Stimulated activated CD4-positive, alpha-beta T cell treated with anti-CD3 and anti-CD28 coated beads, TNF-alpha, amount 100 ng/mL, for 4 hours (primary cell): Measurements from ENCODE around the gene RIMOC1.
A peak's percentile ranks its signal among the peaks of the same experiment; 100 is the strongest.
"Not testable (repeated sequence)": the region's sequence is repeated elsewhere in the genome, so short reads cannot be mapped to it uniquely, and the experiment has no call there.

Experiments
- DNase-seq, 3 experiments: peaks; one replicate each; pipeline ENCODE4 v3.0.0-alpha.2; 2020; ENCODE audit warnings: low read depth in 3 of 3

Gene RIMOC1

DNA sequence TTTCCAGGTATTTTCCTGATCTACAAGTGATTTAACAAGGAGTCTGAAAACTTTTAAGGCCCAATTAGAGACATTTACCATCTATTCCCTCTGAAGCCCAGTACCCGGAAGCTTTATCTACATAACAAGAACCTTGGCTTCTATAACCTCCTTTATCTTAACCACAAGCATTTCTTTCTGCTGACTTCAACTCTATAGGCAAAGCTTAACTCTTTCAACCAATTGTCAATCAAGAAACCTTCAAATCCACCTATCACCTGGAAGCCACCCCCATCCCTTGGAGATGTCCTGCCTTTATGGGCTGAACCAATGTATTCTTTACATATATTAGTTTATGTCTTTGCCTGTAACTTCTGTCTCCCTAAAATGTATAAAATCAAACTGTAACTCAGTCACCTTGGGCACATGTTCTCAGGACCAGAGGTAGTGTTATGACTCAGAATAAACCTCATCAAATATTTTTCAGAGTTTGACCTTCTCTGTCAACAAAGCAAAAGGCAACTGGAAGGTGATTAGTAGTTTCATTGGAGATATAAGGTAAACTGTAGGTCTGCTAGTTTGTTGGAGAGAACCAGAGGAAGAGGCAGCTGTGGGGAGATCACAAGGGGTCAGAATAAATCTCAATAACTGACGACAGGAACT, 13.0 kb upstream of the RIMOC1 start:
- no peak for DNase-seq

DNA sequence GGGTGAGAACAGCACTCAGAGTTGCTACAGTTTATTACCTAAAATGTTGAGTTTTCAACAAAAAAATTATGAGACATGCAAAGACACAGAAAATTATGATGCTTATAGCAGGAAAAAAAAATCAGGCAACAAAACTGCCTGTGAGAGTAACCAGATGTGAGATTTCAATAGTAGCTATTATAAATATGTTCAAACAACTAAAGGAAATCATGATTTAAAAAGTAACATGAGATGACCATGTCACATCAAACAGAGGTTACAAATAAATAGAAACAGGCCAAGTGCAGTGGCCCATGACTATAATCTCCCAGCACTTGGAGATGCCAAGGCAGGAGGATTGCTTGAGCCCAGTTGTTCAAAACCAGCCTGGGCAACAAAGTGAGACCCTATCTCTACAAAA, 12.1 kb upstream of the RIMOC1 start:
- DNase-seq: no peak

- no peak for DNase-seq
These were observed 10.9 kb upstream of the RIMOC1 start for GRCh38 chr5:41893074-41893851.

DNA sequence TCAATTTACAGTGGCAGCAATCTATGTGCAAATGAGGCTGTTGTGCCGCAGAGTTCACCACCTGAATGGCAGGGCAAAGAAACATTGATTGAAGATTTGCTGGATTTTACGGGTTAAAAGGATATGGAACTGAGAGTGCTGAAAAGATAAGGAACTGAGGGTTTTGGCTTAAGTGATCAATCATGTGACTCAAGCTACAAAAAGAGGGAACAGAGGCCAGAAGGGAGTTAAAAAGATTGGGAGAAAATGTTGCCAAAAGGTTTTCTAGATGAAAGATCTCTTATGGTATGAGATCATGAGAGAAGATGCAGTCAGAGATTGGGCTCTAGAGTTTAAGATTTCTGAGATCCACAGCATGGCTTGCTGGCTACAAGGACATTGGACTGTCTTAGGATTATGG, 7.9 kb upstream of the RIMOC1 start:
- DNase-seq: no peak

DNA sequence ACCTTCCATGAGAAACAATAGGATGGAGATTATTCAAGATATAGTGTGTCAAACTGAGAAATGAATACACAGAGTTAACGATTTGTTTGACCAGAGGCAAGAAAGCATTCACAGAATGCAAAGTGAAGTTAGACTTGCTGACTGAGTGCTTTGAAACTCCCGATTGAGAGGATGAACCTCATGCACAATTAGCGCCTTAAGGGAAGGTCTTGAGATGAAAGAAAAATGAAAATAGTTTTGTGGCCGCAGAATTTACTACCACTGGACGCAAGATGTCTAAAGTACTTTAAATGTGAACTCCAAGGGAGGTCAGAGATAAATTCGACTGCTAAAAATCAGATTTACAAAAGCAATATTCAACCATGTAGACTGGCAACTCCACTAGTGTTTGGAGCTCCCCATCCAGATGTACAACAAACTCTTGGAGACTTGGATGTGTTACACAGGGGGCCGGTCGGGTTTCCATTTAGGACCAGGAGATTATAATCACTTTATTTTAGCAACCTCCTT, 707 bp upstream of the RIMOC1 start:
- DNase-seq: no peak

DNA sequence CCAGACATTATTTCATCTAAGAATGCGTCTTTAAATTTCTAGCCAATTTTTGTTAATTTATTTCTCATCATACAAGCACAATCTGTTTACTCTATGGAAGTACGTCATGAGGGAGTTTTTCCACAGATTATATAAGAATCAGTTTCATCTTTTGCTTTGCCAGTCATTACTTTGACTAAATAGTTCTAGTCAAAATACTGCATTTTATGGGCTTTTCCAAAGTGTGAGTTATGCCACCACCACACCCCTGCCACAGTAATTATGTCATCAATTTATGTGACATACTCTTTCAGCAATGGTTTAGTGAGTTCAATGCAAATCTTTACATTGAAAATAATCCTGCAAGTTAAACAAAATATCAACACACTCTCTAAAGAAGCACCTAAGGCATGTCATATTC, 2.0 kb downstream of the RIMOC1 start:
- DNase-seq: no peak

- DNase-seq: no peak
These were observed 4.4 kb downstream of the RIMOC1 start for GRCh38 chr5:41908374-41909079.

- DNase-seq: no peak
These were observed 14.0 kb downstream of the RIMOC1 start for GRCh38 chr5:41918105-41918504.

DNA sequence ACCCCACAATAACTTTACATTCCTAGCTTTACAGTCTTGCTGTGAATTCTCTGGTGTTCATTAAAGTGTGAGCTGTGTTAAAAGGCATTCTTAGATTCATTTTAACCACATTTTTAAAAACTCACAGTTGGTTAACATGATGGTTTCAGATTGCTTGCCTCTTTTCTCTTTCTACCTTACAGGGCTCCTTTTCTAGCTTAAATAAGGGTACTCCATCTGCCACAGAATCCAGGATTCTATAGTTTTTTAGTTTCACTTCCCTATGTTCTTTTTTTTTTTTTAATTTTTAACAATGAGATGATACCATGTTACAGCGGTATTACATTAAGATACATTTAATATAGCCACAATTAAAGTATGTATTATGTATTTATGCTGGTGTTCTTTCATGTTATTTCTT, 17.0 kb downstream of the RIMOC1 start:
- DNase-seq: no peak

DNA sequence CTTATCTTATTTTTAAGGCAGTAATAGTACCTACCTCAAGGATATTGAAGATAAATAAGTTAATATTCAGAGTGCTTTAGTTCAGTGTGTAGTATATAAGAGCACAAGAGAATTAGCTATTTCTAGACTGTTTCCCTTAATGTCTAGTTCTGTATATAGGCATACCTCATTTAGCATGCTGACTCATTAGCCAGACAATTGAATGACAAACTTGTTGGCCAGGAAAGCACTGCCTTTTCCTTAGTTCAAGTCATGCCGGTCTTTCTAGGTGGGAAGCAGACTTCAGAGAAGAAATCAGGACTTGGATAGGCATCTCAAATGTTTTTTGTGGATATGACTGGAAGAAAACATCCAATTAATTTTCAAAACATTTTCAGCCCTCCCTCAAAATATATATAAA, 17.7 kb downstream of the RIMOC1 start:
- no peak for DNase-seq

DNA sequence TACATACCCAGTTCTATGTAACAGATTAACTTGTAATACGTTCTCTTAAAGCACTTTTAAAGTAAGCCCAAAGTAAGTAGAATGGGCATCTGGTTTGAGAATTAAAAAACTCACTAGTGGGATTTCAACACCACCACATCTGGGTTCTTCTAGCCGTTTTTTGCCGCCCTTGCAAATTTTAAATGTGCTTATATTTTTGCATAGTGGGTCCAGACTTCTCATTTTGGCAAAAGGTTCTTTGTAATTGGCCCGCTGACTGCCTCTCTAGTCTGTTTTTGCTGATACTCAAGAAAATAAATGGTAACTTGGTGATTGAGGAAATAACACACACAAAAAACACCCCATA, 20.4 kb downstream of the RIMOC1 start:
- no peak for DNase-seq

DNA sequence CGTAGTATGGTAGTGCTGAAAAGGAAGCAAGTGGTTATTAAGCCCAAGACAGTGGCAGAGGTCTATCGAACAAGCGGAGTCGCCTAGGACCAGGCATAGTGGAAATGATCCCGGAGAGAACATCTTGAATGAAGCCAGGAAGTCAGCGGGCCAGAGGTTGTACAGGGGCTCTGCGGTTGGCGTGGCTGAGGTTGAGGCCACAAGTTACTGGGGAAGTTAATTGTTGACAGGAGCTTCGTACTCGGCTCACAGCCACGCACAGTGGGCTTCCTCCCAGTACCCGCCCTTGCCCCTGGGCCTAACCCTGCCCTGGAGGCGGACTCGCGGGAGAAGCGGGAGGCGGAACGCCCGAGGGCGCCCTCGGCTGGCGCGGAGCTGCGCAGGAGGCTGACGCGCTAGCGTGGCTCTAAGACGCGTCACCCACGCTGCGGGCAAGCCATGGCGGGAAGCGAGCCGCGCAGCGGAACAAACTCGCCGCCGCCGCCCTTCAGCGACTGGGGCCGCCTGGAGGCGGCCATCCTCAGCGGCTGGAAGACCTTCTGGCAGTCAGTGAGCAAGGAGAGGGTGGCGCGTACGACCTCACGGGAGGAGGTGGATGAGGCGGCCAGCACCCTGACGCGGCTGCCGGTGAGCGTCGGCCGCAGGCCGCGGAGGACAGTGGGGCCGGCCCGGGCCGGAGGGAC, 20.9 kb downstream of the RIMOC1 start, which contains the start of gene FBXO4:
Gene FBXO4 (plus strand): TSS at position 410 of the 683 bp plus-strand sequence. CDS start 29 bp downstream, at position 439.
- DNase-seq: peak; percentile 73 to 77 (median 75)

GRCh38 chr5:41925555-41925951, 21.4 kb downstream of the RIMOC1 start:
- peak in 2 of 3 experiments; percentile 5 to 19 for DNase-seq

DNA sequence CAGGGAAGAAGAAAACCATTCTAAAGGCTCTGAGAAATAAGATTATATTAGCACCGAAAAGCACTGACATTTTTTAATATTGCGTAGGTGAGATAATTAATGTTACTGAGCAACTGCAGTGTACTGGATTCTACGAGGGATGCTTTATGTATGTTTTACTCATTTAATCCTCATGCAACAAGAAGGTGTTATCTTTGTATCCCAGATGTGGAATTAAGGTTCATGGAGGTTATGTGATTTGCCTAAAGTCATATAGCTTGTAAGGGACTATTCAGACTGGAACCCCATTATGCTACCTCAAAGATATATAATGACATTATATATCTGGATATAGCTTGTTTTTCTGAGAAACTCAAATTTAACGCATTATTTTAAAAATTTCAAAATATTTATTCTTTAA, 23.5 kb downstream of the RIMOC1 start:
- no peak for DNase-seq

GRCh38 chr5:41929035-41929434, 24.9 kb downstream of the RIMOC1 start:
- DNase-seq: no peak

- DNase-seq: no peak
These were observed 28.6 kb downstream of the RIMOC1 start for GRCh38 chr5:41932770-41933169.

DNA sequence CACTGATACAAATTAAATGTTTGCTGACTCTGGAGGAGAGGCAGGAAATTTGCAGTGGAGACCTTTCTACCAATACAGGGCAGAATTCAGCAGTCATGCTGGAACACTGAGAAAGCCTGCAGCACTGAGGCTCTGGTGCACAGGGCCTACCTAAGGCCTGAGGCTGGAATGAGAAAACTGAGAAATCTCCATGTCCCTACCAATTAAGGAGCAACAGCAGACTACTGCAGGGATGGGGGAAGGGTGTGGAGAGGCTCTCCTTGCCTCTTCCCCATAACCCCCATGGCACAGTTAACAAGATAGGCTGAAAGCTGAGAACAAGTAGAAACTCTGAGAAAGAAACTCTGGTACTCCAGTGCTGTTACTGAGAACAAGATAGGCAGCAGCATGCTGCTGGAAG, 31.4 kb downstream of the RIMOC1 start:
- DNase-seq: no peak

DNA sequence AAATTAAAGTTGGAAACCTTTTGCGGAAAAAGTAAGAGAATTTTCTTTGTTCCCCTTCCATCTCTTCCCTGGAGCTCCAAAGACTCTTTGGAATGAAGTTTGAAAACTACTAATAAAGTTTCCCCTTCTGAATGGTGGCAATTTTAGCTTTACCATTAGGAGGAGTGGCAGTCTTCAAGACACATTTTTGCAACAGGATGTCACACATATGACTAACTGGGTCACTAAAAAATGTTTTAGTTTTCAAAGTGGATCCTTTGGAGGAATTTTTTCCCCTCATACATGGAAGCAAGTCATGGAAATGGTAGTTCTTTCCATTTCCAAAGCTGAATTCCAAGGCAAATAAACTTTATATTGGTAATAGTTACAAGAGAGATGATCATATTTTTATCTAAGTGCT, 36.5 kb downstream of the RIMOC1 start:
- no peak for DNase-seq

- DNase-seq: not testable (repeated sequence)
These were observed 41.3 kb downstream of the RIMOC1 start for GRCh38 chr5:41945332-41945955.

- DNase-seq: no peak
These were observed 47.1 kb downstream of the RIMOC1 start for GRCh38 chr5:41951224-41951623.
